SJCRH30 (cell line): ENCODE results near the gene RABL2B. TPM values are rescaled to one million over a fixed set of nuclear protein-coding genes. Genes with fewer than 3 reads are reported as not detected.

Experiments used
- DNase-seq, 2 experiments: peaks; one replicate each; pipeline ENCODE4 v3.0.0-alpha.2; 2015 to 2020
- H3K27ac ChIP-seq: fragments of 250-450 bp; sonication (Bioruptor Pico); 2 replicates; pipeline ENCODE4 v1.5.1; 2020; ENCODE audit warnings: mild to moderate bottlenecking, moderate library complexity
- H3K27me3 ChIP-seq: fragments of 250-450 bp; sonication (Bioruptor Pico); 2 replicates; pipeline ENCODE4 v1.5.1; 2020; ENCODE audit warnings: mild to moderate bottlenecking, moderate library complexity
- H3K36me3 ChIP-seq: fragments of 250-450 bp; sonication (Bioruptor Pico); 2 replicates; pipeline ENCODE4 v1.5.1; 2020; ENCODE audit warnings: mild to moderate bottlenecking, moderate library complexity
- H3K4me1 ChIP-seq: fragments of 250-450 bp; sonication (Bioruptor Pico); 2 replicates; pipeline ENCODE4 v1.5.1; 2020; ENCODE audit warnings: mild to moderate bottlenecking, moderate library complexity
- H3K4me3 ChIP-seq: fragments of 250-450 bp; sonication (Bioruptor Pico); 2 replicates; pipeline ENCODE4 v1.5.1; 2020; ENCODE audit warnings: mild to moderate bottlenecking, moderate library complexity
- H3K9me3 ChIP-seq: fragments of 250-450 bp; sonication (Bioruptor Pico); replicated peaks from 2 replicates; pipeline ENCODE4 v1.5.1; 2020; ENCODE audit warnings: mild to moderate bottlenecking, moderate library complexity
- total RNA-seq: library from RNA; depleted of rRNA; stranded (reverse); fragments of >200 nt; shearing (Covaris generic); gene quantifications from 2 replicates; pipeline ENCODE4 v1.2.3, GENCODE V29; 2014; rRNA removed

Gene RABL2B
- total RNA-seq, 1 experiment from 2014 or later: 17.9 TPM

DNA sequence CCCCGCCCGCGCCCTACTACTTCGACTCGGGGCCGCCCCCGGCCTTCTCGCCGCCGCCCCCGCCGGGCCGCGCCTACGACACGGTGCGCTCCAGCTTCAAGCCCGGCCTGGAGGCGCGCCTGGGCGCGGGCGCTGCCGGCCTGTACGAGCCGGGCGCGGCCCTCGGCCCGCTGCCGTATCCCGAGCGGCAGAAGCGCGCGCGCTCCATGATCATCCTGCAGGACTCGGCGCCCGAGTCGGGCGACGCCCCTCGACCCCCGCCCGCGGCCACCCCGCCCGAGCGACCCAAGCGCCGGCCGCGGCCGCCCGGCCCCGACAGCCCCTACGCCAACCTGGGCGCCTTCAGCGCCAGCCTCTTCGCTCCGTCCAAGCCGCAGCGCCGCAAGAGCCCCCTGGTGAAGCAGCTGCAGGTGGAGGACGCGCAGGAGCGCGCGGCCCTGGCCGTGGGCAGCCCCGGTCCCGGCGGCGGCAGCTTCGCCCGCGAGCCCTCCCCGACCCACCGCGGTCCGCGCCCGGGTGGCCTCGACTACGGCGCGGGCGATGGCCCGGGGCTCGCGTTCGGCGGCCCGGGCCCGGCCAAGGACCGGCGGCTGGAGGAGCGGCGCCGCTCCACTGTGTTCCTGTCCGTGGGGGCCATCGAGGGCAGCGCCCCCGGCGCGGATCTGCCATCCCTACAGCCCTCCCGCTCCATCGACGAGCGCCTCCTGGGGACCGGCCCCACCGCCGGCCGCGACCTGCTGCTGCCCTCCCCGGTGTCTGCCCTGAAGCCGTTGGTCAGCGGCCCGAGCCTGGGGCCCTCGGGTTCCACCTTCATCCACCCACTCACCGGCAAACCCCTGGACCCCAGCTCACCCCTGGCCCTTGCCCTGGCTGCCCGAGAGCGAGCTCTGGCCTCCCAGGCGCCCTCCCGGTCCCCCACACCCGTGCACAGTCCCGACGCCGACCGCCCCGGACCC is 62.9 kb downstream of the RABL2B start:
- Histone ChIP-seq H3K9me3 (no peaks in the 10 kb centered on the region), H3K4me1 (no peaks in the 10 kb centered on the region), H3K4me3 (no peak overlapping the region), H3K36me3 (no peaks in the 10 kb centered on the region), H3K27me3 (peaks cover 38% of the 10 kb centered on the region), H3K27ac (no peak overlapping the region)
- no peak for DNase-seq

DNA sequence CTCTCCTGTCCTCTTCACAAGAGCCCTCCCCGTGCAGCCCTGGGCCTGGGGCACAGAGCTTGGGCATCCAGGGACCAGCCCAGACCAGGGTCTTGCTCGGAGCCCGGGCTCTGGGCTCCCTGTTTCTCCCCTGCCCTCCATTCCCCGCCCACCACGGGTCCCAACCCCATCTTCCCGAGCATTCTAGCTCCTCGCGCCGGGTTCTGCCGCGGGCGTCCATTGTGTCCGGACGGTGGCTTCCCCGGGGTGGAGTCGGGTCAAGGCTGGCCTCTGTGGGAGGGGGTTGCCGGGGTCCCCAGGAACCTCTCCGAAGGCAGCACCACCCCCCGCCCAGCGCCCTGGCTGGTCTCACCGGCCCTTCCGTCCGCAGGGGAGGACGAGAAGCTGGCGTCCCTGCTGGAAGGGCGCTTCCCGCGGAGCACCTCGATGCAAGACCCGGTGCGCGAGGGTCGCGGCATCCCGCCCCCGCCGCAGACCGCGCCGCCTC is 63.6 kb downstream of the RABL2B start:
- DNase-seq: no peak
- H3K4me3 ChIP-seq: no peak overlapping the region
- peaks cover 33% of the 10 kb centered on the region for H3K27me3 ChIP-seq
- no peaks in the 10 kb centered on the region for H3K9me3 ChIP-seq
- no peaks in the 10 kb centered on the region for H3K36me3 ChIP-seq
- H3K27ac ChIP-seq: no peak overlapping the region
- H3K4me1 ChIP-seq: no peaks in the 10 kb centered on the region

DNA sequence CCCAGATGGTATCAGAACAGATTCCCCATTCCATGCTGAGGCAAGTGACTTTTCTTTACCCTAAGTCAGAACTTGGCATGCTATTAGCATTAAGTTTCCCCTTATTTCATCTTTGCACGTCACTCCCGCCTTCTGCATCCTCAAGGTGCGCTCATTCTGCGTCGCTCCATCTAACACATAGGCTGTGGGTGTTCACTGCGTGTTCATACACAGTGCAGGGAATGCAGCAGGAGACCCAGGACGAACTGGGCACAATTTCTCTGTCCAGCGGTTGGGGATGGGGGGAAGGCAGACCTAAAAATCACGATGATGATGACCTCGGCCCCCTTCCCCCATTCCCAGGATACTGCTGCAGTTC is 65.1 kb downstream of the RABL2B start:
- Histone ChIP-seq H3K36me3 (no peaks in the 10 kb centered on the region), H3K9me3 (no peaks in the 10 kb centered on the region), H3K4me3 (no peak overlapping the region), H3K27me3 (peaks cover 30% of the 10 kb centered on the region), H3K27ac (no peak overlapping the region), H3K4me1 (no peaks in the 10 kb centered on the region)
- DNase-seq: no peak

DNA sequence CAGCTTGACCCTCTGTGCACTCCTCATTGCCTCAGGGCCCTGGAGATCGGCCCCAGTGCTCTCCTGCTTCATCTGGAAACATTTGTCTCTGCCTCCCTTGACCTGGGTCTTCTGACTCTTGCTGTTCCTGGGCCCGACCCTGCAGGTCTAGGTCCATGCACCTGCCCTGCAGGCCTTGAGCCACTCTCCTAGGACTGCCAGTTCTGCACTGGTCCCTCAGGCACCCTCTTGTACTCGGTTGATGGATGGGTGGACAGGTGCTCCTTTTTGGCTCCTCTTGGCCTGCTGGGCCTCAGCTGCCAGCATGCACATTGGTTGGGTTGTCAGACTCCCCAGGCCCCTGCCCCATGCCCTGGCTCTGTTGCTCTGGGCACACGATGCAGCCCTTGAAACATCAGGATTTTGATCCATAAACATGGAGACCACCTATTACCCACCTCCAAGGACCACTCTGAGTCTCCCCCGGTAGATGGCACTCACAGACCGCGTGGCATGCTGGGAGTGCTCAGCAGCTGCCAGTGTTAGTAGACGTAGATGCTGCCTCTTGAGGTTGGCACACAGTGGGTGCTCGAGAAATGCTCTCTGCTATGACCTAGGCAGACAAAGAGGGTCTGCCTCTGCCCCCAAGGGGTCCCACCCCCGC is 65.6 kb downstream of the RABL2B start:
- H3K9me3 ChIP-seq: no peaks in the 10 kb centered on the region
- no peak overlapping the region for H3K27ac ChIP-seq
- H3K36me3 ChIP-seq: no peaks in the 10 kb centered on the region
- H3K4me3 ChIP-seq: no peak overlapping the region
- peak; percentile 24 to 43 for DNase-seq
- H3K27me3 ChIP-seq: peaks cover 25% of the 10 kb centered on the region
- no peaks in the 10 kb centered on the region for H3K4me1 ChIP-seq

Other genes starting within 250 kb of the RABL2B start
- 0.05 and 0.10 TPM in 2 replicates for gene KLHDC7B, start 237.7 kb downstream of the RABL2B start, total RNA-seq
- not detected in 2 replicates for gene SYCE3, start 220.7 kb downstream of the RABL2B start, total RNA-seq
- gene CPT1B, start 205.2 kb downstream of the RABL2B start, total RNA-seq: 12.6 and 17.1 TPM in 2 replicates
- gene CHKB, start 200.8 kb downstream of the RABL2B start, total RNA-seq: 19.9 and 27.7 TPM in 2 replicates
- gene MAPK8IP2, start 182.8 kb downstream of the RABL2B start, total RNA-seq: 0.48 and 0.99 TPM in 2 replicates
- 1.8 TPM in 2 replicates for gene ARSA, start 155.5 kb downstream of the RABL2B start, total RNA-seq
- 0.08 and 0.12 TPM in 2 replicates for gene SHANK3, start 110.8 kb downstream of the RABL2B start, total RNA-seq
- gene ACR, start 45.4 kb downstream of the RABL2B start, total RNA-seq: not detected in 2 replicates